Uterus (tissue), 2 donors: ENCODE measurements around the gene INPP5B.

Source experiments
- POLR2A ChIP-seq, 2 donors: fragments of 450-650 bp; IDR thresholded peaks; one replicate each; pipeline ENCODE4 v1.6.1; 2016; ENCODE audit warnings: antibody characterized with exemption in 2 of 2, mild to moderate bottlenecking in 1 of 2, moderate library complexity in 1 of 2
- TF ChIP-seq, protein P1 (sequence below), 4 experiments: fragments of 200-600 bp in 2 of 4; fragments of 450-650 bp in 2 of 4; sonication (generic) in 2 of 4; IDR thresholded peaks; one replicate each; pipeline ENCODE4 v1.5.1; 2016 to 2019; ENCODE audit warnings: antibody characterized with exemption in 4 of 4, mild to moderate bottlenecking in 2 of 4, moderate library complexity in 1 of 4

DNA sequence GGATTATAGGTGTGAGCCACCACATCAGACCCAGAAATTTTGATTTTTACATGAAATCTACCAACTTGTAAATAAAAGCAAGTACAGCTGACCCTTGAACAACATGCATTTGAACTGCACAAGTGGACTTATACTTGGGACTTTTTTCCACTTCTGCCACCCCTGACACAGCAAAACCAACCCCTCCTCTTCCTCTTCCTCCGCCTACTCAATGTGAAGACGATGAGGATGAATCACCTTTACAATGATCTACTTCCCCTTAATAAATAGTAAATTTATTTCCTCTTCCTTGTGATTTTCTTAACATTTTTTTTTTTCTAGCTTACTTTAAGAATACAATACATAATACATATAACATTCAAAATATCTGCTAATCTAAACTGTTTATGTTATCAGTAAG is 121.3 kb downstream of the INPP5B start:
- TF ChIP-seq, protein P1, sequence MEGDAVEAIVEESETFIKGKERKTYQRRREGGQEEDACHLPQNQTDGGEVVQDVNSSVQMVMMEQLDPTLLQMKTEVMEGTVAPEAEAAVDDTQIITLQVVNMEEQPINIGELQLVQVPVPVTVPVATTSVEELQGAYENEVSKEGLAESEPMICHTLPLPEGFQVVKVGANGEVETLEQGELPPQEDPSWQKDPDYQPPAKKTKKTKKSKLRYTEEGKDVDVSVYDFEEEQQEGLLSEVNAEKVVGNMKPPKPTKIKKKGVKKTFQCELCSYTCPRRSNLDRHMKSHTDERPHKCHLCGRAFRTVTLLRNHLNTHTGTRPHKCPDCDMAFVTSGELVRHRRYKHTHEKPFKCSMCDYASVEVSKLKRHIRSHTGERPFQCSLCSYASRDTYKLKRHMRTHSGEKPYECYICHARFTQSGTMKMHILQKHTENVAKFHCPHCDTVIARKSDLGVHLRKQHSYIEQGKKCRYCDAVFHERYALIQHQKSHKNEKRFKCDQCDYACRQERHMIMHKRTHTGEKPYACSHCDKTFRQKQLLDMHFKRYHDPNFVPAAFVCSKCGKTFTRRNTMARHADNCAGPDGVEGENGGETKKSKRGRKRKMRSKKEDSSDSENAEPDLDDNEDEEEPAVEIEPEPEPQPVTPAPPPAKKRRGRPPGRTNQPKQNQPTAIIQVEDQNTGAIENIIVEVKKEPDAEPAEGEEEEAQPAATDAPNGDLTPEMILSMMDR (IDR thresholded peaks at IDR 0.05), result no peak
- TF ChIP-seq POLR2A (IDR thresholded peaks at IDR 0.05), result no peak
